Nephron progenitor cell (in vitro differentiated cells): ENCODE measurements around the gene KIAA0753.

Experiments used
- DNase-seq: peaks from one replicate; pipeline ENCODE4 v3.0.0; 2021
- H3K27ac Mint-ChIP-seq: 2 replicates; pipeline ENCODE4 v1.8.0; 2021; ENCODE audit warnings: mild to moderate bottlenecking, moderate library complexity, mixed read lengths
- H3K27me3 Mint-ChIP-seq: 2 replicates; pipeline ENCODE4 v1.8.0; 2021; ENCODE audit warnings: mild to moderate bottlenecking, low read depth, mixed read lengths; ENCODE audit not compliant: poor library complexity
- H3K36me3 Mint-ChIP-seq: 2 replicates; pipeline ENCODE4 v1.8.0; 2021; ENCODE audit warnings: low read depth, mixed read lengths
- H3K4me1 Mint-ChIP-seq: 2 replicates; pipeline ENCODE4 v1.8.0; 2021; ENCODE audit warnings: mixed read lengths
- H3K4me3 Mint-ChIP-seq: 2 replicates; pipeline ENCODE4 v1.8.0; 2021; ENCODE audit warnings: mild to moderate bottlenecking, moderate library complexity, mixed read lengths
- H3K9me3 Mint-ChIP-seq: 2 replicates; pipeline ENCODE4 v1.8.0; 2021; ENCODE audit warnings: mild to moderate bottlenecking, moderate library complexity, mixed read lengths
- CTCF ChIP-seq: fragments of 200-600 bp; sonication (generic); IDR thresholded peaks from 2 replicates; pipeline ENCODE4 v1.5.0; 2021; ENCODE audit warnings: antibody characterized with exemption

The KIAA0753 gene

DNA sequence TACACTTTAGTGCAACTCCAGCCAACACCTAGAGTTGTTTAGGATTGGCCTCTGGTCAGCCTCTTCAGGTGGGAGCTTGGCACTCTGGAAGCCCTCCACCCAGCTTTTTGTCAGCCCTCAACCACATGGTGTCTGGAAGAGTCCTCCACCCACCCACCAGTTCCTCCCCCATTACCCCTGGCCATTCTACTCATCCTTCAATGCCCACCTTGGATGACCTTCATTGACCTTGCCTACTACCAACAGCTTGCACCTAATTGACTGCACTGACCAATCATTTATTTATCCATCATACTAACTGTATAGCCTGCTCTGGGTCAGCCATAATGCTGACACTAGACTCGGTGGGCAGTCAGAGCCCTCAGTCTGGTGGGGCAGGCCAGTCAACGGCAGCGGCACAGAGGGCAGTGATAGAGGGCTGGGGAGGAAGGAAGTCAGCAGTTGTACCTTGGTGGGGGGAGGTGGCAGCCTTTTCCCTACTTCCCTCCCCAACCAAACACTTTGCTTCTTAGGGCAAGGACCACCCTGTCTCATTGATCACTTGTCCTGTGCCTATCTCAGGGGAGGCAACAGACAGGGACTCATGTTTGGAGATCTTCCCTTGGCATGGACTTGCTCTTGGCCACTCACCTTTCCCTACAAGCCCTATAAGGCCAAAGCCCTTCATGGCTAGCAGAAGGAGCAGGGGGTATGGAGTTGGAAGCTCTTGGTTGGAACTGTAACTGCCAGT, 43.4 kb upstream of the KIAA0753 start:
- TF ChIP-seq CTCF, result no peak
- DNase-seq, result no peak
- no peak overlapping the region for H3K4me3 Mint-ChIP-seq
- H3K9me3 Mint-ChIP-seq, result no peaks in the 10 kb centered on the region
- no peaks in the 10 kb centered on the region for H3K36me3 Mint-ChIP-seq
- no peaks in the 10 kb centered on the region for H3K4me1 Mint-ChIP-seq
- H3K27me3 Mint-ChIP-seq, result peaks cover 41% of the 10 kb centered on the region
- H3K27ac Mint-ChIP-seq, result no peak overlapping the region

- Mint-ChIP-seq H3K36me3 (no peaks in the 10 kb centered on the region), H3K9me3 (no peaks in the 10 kb centered on the region), H3K4me1 (no peaks in the 10 kb centered on the region), H3K27ac (no peak overlapping the region), H3K27me3 (peaks cover 45% of the 10 kb centered on the region), H3K4me3 (no peak overlapping the region)
- DNase-seq, result no peak
- TF ChIP-seq CTCF, result no peak
Measured at GRCh38 chr17:6683081-6683684, 42.7 kb upstream of the KIAA0753 start.

GRCh38 chr17:6682339-6682738, 41.8 kb upstream of the KIAA0753 start:
- H3K4me1 Mint-ChIP-seq, result peaks cover 6% of the 10 kb centered on the region
- H3K27ac Mint-ChIP-seq, result no peak overlapping the region
- H3K9me3 Mint-ChIP-seq, result no peaks in the 10 kb centered on the region

DNA sequence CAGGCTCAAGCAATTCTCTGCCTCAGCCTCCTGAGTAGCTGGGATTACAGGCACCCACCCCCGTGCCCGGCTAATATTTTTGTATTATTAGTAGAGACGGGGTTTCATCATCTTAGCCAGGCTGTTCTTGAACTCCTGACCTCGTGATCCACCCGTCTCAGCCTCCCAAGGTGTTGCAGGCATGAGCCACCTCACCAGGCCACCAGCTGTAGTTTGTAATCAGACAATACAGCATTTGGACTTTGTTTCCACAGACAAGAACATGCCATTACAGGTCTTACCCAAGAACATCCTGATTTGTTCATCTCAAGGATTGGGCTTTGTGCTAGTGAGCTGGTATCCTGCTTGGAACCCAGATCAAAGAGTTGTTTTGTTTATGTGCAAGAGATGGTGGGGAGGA, 41.2 kb upstream of the KIAA0753 start:
- TF ChIP-seq CTCF, result no peak
- no peak overlapping the region for H3K4me3 Mint-ChIP-seq
- H3K36me3 Mint-ChIP-seq, result no peaks in the 10 kb centered on the region
- H3K4me1 Mint-ChIP-seq, result peaks cover 12% of the 10 kb centered on the region
- DNase-seq, result no peak
- peaks cover 38% of the 10 kb centered on the region for H3K27me3 Mint-ChIP-seq
- no peak overlapping the region for H3K27ac Mint-ChIP-seq
- no peaks in the 10 kb centered on the region for H3K9me3 Mint-ChIP-seq

More at GRCh38 chr17:6682339-6682738, 41.8 kb upstream of the KIAA0753 start:
- no peaks in the 10 kb centered on the region for H3K36me3 Mint-ChIP-seq
- no peak overlapping the region for H3K4me3 Mint-ChIP-seq
- TF ChIP-seq CTCF, result no peak
- peaks cover 44% of the 10 kb centered on the region for H3K27me3 Mint-ChIP-seq
- DNase-seq, result no peak

GRCh38 chr17:6681176-6681575, 40.7 kb upstream of the KIAA0753 start:
- H3K4me1 Mint-ChIP-seq, result peaks cover 17% of the 10 kb centered on the region
- no peak overlapping the region for H3K27ac Mint-ChIP-seq
- no peak overlapping the region for H3K4me3 Mint-ChIP-seq
- peaks cover 38% of the 10 kb centered on the region for H3K27me3 Mint-ChIP-seq
- no peaks in the 10 kb centered on the region for H3K9me3 Mint-ChIP-seq
- TF ChIP-seq CTCF, result no peak
- H3K36me3 Mint-ChIP-seq, result no peaks in the 10 kb centered on the region
- DNase-seq, result no peak

- H3K36me3 Mint-ChIP-seq, result no peaks in the 10 kb centered on the region
- H3K27ac Mint-ChIP-seq, result no peak overlapping the region
- peaks cover 32% of the 10 kb centered on the region for H3K27me3 Mint-ChIP-seq
- no peak overlapping the region for H3K4me3 Mint-ChIP-seq
- no peaks in the 10 kb centered on the region for H3K9me3 Mint-ChIP-seq
- no peak for DNase-seq
- TF ChIP-seq CTCF, result no peak
- peaks cover 17% of the 10 kb centered on the region for H3K4me1 Mint-ChIP-seq
Measured at GRCh38 chr17:6679241-6679640, 38.7 kb upstream of the KIAA0753 start.
